Heart left ventricle (tissue), 16 donors: Measurements from ENCODE around the gene MCCC2. TPM values are rescaled to one million over a fixed set of nuclear protein-coding genes. Genes with fewer than 3 reads are reported as not detected.
A peak's percentile ranks its signal among the peaks of the same experiment; 100 is the strongest.

Experiments
- ATAC-seq, 4 donors: fragments of 200-7000 bp; cut with Tn5 transposase; one replicate each; pipeline ENCODE4 v1.9.1; 2020 to 2022; ENCODE audit warnings: moderate library complexity in 4 of 4, mild to moderate bottlenecking in 3 of 4, moderate number of reproducible peaks in 1 of 4
- DNase-seq, 5 donors: peaks; one replicate each; pipeline ENCODE4 v3.0.0-alpha.2; 2020
- H3K27ac ChIP-seq, 12 donors: fragments of 200-600 bp; sonication (generic) in 4 of 12; one replicate each; pipeline versions ENCODE4 v1.5.0 to v1.8.0; 2016 to 2022; ENCODE audit warnings: mild to moderate bottlenecking in 2 of 12
- H3K27me3 ChIP-seq, 9 donors: fragments of 200-600 bp; sonication (generic) in 2 of 9; one replicate each; pipeline versions ENCODE4 v1.5.1 to v1.8.0; 2016 to 2022; ENCODE audit warnings: mild to moderate bottlenecking in 3 of 9
- H3K36me3 ChIP-seq, 9 donors: fragments of 200-600 bp; sonication (generic) in 2 of 9; one replicate each; pipeline versions ENCODE4 v1.5.0 to v1.8.0; 2018 to 2022; ENCODE audit warnings: mild to moderate bottlenecking in 2 of 9
- H3K4me1 ChIP-seq, 12 donors: fragments of 200-600 bp; sonication (generic) in 4 of 12; one replicate each; pipeline versions ENCODE4 v1.5.0 to v1.8.0; 2016 to 2022; ENCODE audit warnings: mild to moderate bottlenecking in 3 of 12
- H3K4me3 ChIP-seq, 12 donors: fragments of 200-600 bp; sonication (generic) in 4 of 12; one replicate each; pipeline versions ENCODE4 v1.5.0 to v1.8.0; 2017 to 2022; ENCODE audit warnings: mild to moderate bottlenecking in 9 of 12, moderate library complexity in 4 of 12
- H3K9me3 ChIP-seq, 12 donors: fragments of 200-600 bp; sonication (generic) in 4 of 12; one replicate each; pipeline versions ENCODE4 v1.5.0 to v1.8.0; 2016 to 2022; ENCODE audit warnings: mild to moderate bottlenecking in 1 of 12
- CTCF ChIP-seq, 12 donors: fragments of 200-600 bp; sonication (generic) in 4 of 12; IDR thresholded peaks; one replicate each; pipeline versions ENCODE4 v1.5.0 to v1.8.0; 2018 to 2022; ENCODE audit warnings: antibody characterized with exemption in 12 of 12, mild to moderate bottlenecking in 5 of 12
- POLR2A ChIP-seq, 2 donors: fragments of 450-650 bp; IDR thresholded peaks; one replicate each; pipeline ENCODE4 v1.6.1; 2017; ENCODE audit warnings: antibody characterized with exemption in 2 of 2, mild to moderate bottlenecking in 2 of 2, moderate library complexity in 2 of 2
- WGBS, 4 donors: extraction: QIAGEN DNeasy Blood & Tissue Kit in 2 of 4; methylation state at CpG; one replicate each; pipeline versions ENCODE4 v1.1.5 to v1.1.7; 2013 to 2018; 5-methylcytosine and 5-hydroxymethylcytosine counted together
- intact Hi-C, 10 donors: fragments of 100-400 bp; cut with DNase I; formaldehyde crosslinking; loops; one replicate each; pipeline versions ENCODE4 v1.11.1 to v1.14.2; 2022
- polyA plus RNA-seq, 2 donors: library from polyadenylated mRNA; stranded (reverse); fragments of 200-250 nt; gene quantifications; one replicate each; pipeline ENCODE4 v1.2.3, GENCODE V29; 2013
- total RNA-seq, 9 donors: library from RNA; depleted of rRNA in 2 of 9; stranded (reverse); fragments of >200 nt in 2 of 9; fragmentation: NEBNext Ultra II Directional in 3 of 9; extraction: Animal tissue kit (Norgen Biotek cat#: 25700) in 3 of 9; gene quantifications; one replicate each; pipeline versions ENCODE4 v1.1.0 to v1.2.4, GENCODE V29; 2016 to 2023
- donor health status: ischemic (EF 13 %, LVEDD 7.1; RV severe dilation, severe dysfunction).
- donor health status: healthy with polysubstance abuse.
- donor health status: DM: no; HTN: yes; CAD: no.
- donor health status: DM: no; HTN: no; CAD: no.
- donor health status: ischemic (EF 25% LVEDD 6.9; RV normal size, moderate dysfunction).
- donor health status: ischemic (EF 25% LVEDD 5.7; RV mildly dilated, moderate dysfunction).
- donor health status: healthy.
- donor health status: DM: yes; HTN: yes; CAD: no.
- donor health status: ischemic (EF 35%, LVEDD 5.7; RV mildly dilated, moderate dysfunction).
- donor health status: nonischemic (EF 11% LVEDD 7.7; RV severe dilation, severe dysfunction).
- donor health status: DM: yes; HTN: yes; CAD: no.
- donor health status: PGD.
- donor health status: ischemic (EF 29% LVEDD 5.4; RV normal size, mild dysfunction).
- donor health status: nonischemic (EF 23%, LVEDD 6.1; RV moderate dilation, normal function).

Gene MCCC2
- total and polyA plus RNA-seq, 11 donors, result 74.3 to 153 (median 97.5) TPM

GRCh38 chr5:71693828-71694427 is 106.8 kb downstream of the MCCC2 start:
- H3K27me3 ChIP-seq, result peaks cover 0 to 23% (median 0%) of the 10 kb centered on the region in 9 donors
- H3K27ac ChIP-seq, result no peak overlapping the region
- 28 to 29% (median 28%) methylated on average over 7 of the region's 7 CpGs for WGBS, 4 donors
- TF ChIP-seq POLR2A (IDR thresholded peaks at IDR 0.05), result no peak
- TF ChIP-seq CTCF (IDR thresholded peaks at IDR 0.05), result no peak
- H3K9me3 ChIP-seq, result no peaks in the 10 kb centered on the region
- DNase-seq (no peak), ATAC-seq (no peak)
- H3K4me1 ChIP-seq, result peaks cover 0 to 5% (median 0%) of the 10 kb centered on the region in 12 donors
- H3K36me3 ChIP-seq, result no peaks in the 10 kb centered on the region
- no peak overlapping the region for H3K4me3 ChIP-seq
- intact Hi-C loops, result no loop called here

GRCh38 chr5:71695071-71695470 is 107.9 kb downstream of the MCCC2 start:
- ATAC-seq, result no peak
- no peak overlapping the region for H3K4me3 ChIP-seq
- WGBS, 4 donors, result 92 to 97% (median 94%) methylated on average over 8 of the region's 8 CpGs
- no peaks in the 10 kb centered on the region for H3K9me3 ChIP-seq
- peaks cover 0 to 23% (median 0%) of the 10 kb centered on the region in 9 donors for H3K27me3 ChIP-seq
- H3K4me1 ChIP-seq, result peaks cover 0 to 5% (median 0%) of the 10 kb centered on the region in 12 donors
- intact Hi-C loops, result no loop called here
- TF ChIP-seq CTCF (IDR thresholded peaks at IDR 0.05) (no peak), POLR2A (IDR thresholded peaks at IDR 0.05) (no peak)
- no peak for DNase-seq
- no peak overlapping the region for H3K27ac ChIP-seq
- H3K36me3 ChIP-seq, result no peaks in the 10 kb centered on the region

- Histone ChIP-seq H3K27me3 (peaks cover 0 to 23% (median 0%) of the 10 kb centered on the region in 9 donors), H3K4me1 (peaks cover 0 to 5% (median 0%) of the 10 kb centered on the region in 12 donors), H3K27ac (no peak overlapping the region), H3K9me3 (no peaks in the 10 kb centered on the region), H3K4me3 (no peak overlapping the region), H3K36me3 (no peaks in the 10 kb centered on the region)
- no peak for DNase-seq
- TF ChIP-seq POLR2A (IDR thresholded peaks at IDR 0.05) (no peak), CTCF (IDR thresholded peaks at IDR 0.05) (no peak)
- no peak for ATAC-seq
- intact Hi-C loops, result no loop called here
These were observed 108.5 kb downstream of the MCCC2 start for GRCh38 chr5:71695595-71695994.

GRCh38 chr5:71697967-71698366 is 110.8 kb downstream of the MCCC2 start:
- Histone ChIP-seq H3K27ac (no peak overlapping the region), H3K4me3 (no peak overlapping the region), H3K9me3 (no peaks in the 10 kb centered on the region), H3K36me3 (no peaks in the 10 kb centered on the region), H3K4me1 (peaks cover 0 to 5% (median 0%) of the 10 kb centered on the region in 12 donors), H3K27me3 (peaks cover 0 to 28% (median 0%) of the 10 kb centered on the region in 9 donors)
- DNase-seq (peak in 3 of 5 donors; percentile 11 to 46 (median 42)), ATAC-seq (peak in 3 of 4 donors; percentile 53 to 79 (median 66))
- WGBS, 4 donors, result 33 to 52% (median 36%) methylated on average over 11 to 14 of the region's 14 CpGs
- no peak for TF ChIP-seq POLR2A (IDR thresholded peaks at IDR 0.05)
- TF ChIP-seq CTCF (IDR thresholded peaks at IDR 0.05), result peak; percentile 25 to 68 (median 47)
- intact Hi-C loops, result no loop called here
